ENCODE data around the gene KCTD17.

KCTD17 gene

DNA sequence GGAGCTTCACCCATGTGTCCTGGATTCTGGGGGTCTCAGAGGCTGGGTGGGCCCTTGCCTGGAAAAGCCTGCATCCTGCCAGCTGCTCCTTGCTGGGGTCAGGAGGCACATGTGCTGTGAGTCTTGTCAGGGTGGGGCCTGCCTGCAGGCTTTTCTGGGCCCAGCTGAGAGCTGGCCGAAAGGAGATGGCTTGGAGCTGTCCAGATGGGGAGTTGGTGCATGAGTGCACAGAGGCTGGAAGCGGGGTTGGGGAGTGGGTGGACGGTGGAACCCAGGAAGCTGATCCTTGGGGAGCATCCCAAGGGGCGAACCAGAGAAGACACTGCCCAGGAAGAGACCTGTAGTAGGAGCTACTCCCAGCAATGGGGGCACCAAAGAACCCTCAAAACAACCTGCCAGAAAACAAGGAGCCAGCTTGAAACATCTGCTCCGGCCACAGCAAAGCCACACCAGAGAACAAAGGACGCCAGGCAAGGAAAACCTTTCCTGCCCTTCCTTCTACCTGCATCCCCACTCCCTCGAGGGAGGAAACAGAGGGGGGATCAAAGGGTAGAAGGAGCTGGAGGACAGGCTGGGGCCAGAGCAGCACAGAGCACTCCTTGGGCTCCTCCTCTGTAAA is 8.2 kb upstream of the KCTD17 start:
- DNase-seq (ENCODE audit: low read depth): no peak

DNA sequence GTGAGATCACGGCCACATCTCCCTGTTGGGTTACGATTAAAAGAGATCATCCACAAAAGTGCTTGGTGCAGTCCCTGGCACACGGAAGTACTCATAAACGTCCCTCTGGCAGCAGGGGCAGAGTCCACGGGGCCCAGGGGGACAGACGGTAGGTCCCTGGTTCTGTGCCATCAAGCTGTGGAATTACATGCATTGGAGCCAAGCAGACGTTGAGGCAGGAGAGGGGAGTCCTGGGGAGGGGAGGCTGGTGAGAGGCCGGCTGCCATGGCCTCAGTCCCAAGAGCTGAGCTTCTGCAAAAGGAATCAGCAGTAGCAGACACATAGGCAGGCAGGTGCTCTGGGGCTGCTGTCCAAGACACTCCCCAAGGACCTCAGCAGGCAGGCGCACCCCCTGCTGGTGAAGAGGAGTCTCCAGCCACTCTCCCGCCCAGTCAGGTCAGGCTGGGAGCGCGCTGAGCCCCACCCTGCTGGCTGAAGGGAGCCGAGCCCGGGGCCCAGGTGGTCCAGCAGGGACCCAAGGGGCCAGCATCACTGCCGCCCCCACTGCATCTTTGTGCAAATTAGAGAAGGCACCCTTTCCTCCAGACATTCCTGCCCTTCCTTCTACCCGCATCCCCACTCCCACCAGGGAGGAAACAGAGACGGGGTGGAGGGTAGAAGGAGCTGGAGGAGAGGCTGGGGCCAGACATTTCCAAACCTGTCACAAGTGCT is 7.6 kb upstream of the KCTD17 start:
- peak; percentile 44 for DNase-seq (ENCODE audit: low read depth)

DNA sequence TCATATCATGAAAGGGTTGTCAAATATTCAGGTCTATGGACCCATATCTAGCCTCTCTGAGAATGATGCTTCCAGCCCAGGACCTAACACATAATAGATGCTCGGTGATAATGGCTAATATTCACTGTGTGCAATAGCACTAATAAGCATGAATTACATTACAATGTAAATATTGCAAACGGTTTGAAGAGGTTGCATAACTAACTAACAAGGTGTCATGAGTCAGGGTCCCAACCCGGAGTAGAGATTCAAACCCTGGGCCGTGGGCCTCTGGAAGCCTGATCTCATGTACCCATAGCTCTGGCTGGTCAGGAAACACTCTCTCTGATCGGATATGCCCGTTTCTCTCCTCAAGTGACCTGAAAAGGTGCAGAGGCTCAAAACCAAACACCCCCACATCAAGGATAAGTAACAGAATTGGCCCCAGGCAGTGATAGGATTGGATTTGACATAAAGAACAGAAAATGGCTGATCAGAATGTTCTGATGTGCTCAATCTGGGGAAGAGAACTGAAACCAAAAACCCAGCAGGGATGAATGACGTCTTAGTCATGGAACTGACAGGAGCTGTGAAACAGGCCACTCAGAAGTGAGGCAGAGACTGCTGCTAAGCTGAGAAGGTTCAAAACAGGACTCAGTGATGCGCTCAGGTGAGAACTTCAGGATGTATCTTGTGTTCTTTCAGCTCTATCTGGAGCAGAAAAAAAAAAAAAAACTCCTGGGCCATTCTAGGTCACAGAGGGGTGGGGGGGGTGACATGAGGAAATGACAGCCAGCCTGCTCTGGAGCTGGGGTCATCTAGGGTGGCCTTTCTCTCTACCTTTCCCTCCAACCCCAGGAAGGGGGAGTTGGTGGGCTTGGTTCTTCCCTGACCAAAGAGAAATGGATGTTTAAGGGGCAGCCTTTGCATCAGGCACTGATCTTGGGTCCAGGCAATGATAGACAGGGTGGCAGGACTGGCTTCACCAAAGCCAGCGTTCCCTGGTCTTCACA is 6.6 kb upstream of the KCTD17 start:
- DNase-seq (ENCODE audit: low read depth): no peak

DNA sequence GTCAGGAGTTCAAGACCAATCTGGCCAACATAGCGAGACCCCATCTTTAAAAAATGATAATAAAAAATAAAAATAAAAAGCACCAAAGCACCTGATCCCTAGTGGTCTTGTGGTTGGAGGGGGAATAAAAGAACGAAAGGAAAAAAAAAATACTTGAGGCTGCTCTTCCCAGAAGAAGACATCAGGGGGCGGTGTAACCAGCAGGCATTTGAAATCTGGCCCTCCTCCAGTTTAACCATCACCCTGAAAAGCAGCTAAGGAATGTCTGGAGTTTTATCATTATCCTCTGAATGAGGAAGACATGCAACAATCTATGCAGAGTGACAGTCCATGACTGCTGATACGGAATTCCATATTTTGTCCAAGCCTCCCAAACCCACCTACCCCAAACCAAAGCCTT is 5.6 kb upstream of the KCTD17 start:
- peak; percentile 70 for DNase-seq (ENCODE audit: low read depth)

DNA sequence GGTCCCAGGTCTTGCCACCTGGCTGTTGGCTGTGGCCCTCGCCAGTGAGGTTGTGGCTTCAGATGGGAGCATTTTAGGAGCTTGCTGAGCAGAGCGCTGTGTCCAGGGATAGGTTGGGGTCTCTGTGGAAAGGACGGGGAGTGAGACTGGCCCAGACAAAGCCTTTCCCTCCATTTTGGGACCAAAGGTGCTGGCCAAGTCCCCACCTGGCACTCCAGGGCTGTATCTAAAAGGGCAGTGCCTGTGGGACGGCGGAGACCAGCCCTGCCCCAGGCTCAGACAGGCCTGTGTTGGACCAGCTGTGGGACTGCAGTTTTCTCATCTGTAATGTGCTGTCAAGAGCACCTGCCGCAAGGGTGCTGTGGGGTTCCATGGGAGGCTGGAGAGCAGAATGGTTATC is 5.0 kb upstream of the KCTD17 start:
- no peak for DNase-seq (ENCODE audit: low read depth)

DNA sequence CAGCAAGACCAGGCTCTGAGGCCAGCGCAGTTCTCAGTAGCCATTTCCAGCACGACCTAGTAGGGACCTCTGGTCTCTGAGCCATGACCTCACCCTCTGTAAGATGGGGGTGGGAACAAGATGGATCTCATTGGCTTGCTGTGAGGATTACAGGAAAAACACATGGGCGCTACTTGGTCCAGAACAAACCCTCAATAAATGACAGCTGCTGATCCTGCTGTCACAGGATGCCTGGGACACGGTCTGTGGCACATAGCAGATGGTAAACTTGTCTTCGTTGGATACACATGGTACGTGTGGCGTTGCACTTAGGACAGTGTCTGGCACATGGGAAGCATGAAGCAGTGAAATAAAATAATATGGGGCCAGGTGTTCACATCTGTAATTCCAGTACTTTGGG is 4.5 kb upstream of the KCTD17 start:
- no peak for DNase-seq (ENCODE audit: low read depth)

DNA sequence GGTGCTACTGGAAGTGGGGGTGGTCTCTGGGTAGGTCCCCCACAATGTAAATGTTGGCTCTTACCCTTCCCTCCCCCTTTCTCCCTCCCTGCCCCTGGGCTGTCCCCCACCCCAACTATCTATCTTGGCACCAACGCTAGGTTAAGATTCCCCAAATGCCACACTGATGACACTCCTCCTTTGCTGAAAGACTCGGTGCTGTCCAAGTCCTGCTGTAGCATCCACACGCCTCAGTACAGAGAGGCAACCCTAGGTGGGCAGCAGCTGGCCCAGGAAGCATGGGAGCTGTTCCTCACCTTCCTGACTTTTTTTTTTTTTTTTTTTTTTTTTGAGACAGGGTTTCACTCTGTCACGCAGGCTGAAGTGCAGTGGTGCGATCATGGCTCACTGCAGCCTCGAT is 3.4 kb upstream of the KCTD17 start:
- DNase-seq (ENCODE audit: low read depth): peak; percentile 26

DNA sequence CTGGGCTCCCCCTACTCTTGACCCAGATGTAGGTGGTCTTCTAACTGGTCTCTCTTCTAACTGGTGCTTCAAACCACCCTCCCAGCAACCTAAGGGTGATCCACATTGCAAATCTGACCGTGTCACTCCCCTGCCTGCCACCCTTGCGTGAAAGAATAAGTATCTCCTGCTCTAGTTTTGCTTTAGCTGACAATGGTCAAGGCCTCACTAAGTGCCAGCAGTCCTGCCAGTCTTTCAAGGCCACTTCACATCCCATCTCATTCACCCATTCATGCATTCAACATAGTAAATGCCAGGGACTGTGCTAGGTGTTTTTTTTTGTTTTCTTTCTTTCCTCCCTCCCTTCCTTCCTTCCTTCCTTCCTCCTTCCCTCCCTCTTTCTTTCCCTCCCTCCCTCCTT is 2.3 kb upstream of the KCTD17 start:
- DNase-seq (ENCODE audit: low read depth): no peak

DNA sequence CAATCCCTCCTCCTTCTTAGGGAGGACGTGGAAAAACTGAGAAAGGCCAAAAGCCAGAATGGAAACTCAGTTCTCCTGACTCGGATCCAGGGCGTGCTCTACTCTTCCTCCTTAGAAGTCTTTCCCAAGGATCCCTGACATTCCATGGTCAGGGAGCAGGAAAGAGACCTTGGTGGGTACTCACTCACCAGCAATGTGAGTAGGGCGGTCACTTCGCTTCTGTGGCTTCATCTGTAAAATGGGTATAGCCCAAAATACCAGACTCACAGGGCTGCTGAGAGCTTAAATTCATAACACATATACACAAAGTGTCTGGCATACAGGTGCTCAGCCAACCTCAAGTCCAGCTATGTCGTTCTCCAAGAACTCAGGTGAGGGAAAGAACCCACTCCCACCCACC is 629 bp upstream of the KCTD17 start:
- no peak for DNase-seq (ENCODE audit: low read depth)

DNA sequence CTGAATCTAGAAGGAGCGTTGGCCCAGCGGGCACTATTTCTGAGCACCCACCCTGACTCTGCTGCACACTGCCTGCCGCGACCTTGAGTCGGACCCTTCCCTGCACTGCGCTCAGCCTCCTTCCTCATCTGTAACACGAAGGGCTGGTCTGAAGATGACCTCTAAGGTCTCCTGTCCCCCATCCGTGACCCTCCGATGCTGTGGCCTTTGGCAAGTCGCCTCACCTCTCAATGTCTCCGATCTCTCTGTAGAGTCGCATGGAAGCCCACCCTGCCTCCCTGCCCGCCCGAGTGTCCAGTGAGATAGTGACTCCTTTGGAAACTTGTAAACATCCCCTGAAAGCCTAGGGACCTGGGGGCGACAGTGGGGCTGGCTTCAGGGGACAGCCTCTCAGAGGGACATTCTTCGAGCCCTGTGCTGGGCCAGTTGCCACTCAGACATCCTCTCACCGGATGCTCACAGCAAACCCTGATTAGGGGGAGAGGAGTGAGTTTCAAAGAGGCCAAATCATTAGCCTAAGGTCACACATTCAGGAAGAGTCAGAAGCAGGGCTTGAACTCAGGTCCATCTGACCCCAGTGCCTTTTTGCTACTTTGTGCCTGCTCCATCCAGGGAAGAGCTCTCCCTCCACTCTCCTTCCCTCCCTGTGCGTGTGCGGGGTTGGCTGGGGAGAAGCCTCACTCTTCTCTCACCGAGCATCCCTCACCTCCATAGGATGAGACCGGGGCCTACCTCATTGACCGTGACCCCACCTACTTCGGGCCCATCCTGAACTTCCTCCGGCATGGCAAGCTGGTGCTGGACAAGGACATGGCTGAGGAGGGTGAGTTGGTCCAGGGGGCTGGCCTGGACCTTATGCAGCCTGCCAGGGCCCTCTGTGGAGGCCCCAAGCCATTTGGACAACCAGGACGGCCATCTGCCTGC is 1.1 kb downstream of the KCTD17 start:
- DNase-seq (ENCODE audit: low read depth): no peak

DNA sequence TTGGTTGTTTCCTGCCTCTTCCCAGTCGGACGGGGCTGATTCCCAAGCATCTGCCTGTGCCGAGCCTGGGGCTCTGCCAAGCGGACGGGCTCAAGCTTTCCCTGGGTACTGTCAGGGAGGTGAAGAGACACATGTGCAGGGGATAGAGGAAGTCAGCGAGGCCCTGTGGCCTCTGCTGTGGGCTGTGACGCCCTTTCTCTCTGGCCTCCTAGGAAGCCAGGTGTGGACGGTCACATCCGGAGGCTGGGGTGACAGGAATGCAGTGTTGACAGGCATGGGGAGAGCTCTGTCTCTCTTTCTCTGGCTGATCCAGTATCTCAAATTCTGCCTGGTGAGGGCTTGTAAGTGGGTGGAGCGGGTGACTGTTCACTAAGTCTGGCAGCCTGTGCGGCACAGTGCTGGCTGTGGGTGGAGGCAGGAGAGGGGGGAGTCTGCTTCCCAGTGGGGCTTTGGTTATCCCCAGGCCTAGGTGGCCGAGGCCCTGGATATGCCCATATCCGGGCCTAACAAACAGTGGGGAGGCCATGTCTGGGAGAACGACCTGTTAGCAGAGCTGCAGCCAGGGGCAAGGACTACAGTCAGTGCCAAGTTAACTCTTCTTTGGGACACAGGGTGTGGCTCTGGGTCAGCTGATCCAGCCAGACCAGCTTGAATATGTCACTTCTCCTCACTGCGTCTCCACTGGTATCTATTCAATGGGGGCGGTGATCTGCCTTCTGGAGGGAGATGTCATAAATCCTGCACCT is 1.9 kb downstream of the KCTD17 start:
- DNase-seq (ENCODE audit: low read depth): no peak

DNA sequence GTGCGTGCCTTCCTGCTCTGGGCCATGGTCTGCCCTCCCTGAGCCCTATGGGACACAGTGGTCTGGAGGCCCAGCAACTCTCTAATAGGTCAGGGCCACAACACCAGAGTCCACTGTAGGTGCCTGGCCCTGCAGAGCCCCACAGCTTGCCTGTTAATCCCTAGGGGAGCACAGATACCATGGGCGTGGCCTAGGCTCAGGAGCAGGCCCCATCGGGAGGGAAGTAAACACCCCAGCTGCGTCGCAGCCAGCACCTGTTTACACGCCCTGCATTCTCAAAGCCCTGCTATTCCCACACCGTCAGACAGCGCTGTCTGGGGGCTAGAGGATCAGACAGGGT is 2.5 kb downstream of the KCTD17 start:
- no peak for DNase-seq (ENCODE audit: low read depth)

DNA sequence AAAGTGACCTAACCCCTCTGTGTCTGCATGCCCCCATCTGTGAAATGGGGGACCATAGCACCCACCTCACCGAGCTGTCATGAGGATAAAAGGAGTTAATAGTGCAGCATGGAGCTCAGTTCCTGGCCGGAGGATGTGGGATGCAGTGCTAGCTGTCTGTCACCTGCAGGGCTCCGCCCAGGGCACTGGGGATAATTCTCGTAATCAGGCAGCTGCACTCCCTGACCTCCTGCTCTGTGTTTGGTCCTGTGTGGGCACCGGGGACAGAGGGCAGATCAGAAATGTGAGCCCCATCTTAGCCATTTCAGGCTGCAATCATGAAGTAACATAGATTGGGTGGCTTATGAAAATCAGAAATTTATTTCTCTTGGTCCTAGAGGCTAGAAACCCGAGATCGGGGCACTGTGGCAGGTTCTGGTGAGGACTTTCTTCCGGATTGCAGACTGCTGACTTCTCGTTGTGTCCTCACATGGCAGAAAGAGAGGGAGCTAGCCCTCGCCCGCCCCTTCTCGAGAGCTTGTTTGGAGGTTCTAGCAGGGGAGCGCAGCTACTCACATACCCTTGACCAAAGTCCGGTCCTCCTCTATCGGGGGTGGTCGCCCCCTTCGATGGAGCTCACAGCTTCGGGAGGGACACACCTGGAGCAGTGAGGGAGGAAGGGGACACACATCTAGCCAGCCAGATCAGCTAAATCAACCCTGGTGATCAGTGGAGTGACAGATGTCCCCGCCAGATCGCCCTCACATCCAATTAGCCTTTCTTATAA is 3.2 kb downstream of the KCTD17 start:
- no peak for DNase-seq (ENCODE audit: low read depth)

DNA sequence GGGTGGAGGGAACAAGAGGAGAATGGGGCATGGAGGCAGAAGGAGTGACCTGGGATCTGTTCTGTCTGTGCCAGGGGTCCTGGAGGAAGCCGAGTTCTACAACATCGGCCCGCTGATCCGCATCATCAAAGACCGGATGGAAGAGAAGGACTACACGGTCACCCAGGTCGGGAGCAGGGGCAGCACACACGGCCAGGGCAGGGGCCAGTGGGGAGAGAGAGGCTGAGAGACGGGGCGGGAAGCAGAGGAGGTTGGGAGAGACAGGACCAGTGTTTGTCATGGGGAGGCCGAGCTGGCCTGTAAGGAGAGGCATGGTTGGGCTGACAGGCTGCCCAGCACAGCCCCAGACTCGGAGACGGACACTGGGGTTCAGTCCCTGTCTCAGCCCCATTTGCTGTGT is 4.7 kb downstream of the KCTD17 start:
- DNase-seq (ENCODE audit: low read depth): no peak

DNA sequence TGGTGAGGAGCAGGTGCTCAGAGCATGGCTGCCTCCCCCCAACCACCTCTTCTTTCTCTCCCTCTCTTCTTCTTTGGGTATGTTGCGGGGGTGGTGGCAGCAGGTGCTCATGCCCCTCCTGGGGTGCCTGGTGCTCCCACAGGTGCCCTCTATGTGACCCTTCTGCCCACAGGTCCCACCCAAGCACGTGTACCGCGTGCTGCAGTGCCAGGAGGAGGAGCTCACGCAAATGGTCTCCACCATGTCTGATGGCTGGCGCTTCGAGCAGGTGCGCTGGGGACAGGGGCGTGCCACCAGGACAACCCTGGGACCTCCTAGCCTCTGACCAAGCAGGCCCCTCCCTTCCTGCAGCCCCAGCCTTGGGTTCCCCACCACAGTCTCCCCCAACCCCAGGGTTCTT is 5.7 kb downstream of the KCTD17 start:
- DNase-seq (ENCODE audit: low read depth): no peak

DNA sequence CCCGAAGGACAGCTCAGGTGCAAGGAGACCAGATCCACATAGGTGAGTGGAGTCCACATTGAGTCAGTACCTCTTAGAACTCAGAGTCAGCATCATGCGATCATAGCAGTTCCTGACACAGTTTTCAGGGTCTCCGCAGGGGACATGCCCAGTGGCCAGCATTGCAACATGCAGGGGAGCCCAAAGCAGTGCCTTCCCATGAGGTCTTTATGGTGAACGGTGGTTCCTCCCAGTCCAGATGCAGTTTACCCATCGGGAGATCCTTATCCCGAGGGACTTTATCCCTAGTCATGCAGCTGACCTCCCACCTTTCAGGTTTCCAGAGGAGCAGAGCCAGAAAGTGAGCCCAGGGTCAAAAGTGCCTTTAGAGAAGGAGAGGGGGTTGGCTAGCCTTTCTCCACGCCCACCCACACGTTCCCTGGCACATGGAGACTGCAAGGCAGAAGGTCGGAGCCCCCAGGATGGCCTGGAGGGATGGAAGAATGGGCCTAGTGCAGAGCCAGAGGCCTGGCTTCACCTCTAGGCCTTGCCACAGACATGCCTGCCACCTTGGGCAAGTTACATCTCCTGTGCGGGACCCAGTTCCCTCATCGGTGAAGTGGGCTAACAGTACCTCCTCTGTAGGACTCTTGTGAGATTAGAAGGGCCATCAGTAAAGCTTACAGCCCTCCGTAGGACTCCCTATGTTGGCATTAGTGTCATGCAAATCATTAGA is 6.4 kb downstream of the KCTD17 start:
- no peak for DNase-seq (ENCODE audit: low read depth)

DNA sequence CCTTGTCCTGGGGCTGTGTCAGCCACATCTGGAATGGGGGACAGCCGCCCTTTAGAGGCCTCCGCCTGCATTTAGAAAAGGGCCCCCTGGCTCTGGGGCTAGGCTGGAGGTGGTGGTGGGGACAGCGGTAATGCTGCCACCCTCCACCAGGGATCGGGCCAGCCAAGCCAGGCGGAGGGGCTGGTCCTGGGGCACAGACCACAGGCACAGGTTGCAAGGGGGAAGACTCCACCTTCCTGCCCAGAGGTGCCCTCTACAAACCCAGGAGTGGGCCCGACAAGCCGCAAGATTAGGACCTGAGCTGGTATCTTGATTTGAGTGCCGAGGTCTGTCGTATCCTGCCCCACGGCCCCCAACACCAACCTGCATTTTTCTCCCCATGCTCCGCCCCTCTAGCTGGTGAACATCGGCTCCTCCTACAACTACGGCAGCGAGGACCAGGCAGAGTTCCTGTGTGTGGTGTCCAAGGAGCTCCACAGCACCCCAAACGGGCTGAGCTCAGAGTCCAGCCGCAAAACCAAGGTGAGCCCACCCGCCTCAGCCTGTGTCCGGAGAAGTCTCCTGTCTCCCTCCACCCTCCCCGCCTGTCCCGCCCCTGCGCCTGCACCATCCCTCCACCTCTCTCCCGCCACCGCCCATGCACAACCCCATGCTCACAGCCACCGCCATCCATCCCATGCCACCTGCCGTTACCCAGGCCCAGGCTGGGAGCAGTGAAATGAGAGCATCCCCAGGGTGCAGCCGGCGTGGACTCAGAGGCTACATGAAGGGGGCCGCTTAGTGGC is 7.6 kb downstream of the KCTD17 start:
- DNase-seq (ENCODE audit: low read depth): no peak

DNA sequence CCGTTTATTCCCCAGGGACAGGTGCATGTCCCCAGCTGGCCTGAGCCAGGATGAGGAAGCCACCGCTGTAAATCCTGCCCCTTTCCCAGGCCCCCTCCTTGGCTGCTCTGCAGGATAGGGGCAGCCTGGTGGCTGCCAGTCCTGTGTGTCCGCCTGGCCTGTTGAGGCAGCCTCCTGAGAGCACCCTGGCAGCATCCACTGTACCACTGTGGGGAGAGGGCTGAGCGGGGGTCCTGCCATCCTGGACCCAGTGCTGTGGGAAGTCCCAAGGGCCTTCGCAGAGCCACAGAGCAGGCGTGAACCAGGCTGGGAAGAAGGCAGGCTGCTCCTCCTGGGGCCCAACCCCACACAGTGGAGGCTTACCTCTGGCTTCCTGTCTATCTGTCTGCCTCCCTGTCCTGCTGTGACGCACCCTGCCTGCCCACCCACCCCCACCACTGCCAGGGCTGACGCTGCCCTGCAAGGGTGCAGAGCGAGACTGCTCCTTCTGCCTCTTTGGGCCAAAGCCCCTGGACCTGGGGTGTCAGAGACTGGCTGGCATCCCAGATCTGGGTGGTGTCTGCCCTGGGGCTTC is 8.4 kb downstream of the KCTD17 start:
- DNase-seq (ENCODE audit: low read depth): no peak

Data from iris pigment epithelial cell (primary cell).